NK-92 (cell line): ENCODE results near the gene EIF2B5.
"Not testable (repeated sequence)": the region's sequence is repeated elsewhere in the genome, so short reads cannot be mapped to it uniquely, and the experiment has no call there.

Source experiments
- DNase-seq: peaks from one replicate; lab custom pipeline; 2025; ENCODE audit not compliant: unreplicated experiment; lab: John Stamatoyannopoulos, UW

The EIF2B5 gene

GRCh38 chr3:184145751-184146270 is 10.7 kb downstream of the EIF2B5 start:
- no peak for DNase-seq

DNA sequence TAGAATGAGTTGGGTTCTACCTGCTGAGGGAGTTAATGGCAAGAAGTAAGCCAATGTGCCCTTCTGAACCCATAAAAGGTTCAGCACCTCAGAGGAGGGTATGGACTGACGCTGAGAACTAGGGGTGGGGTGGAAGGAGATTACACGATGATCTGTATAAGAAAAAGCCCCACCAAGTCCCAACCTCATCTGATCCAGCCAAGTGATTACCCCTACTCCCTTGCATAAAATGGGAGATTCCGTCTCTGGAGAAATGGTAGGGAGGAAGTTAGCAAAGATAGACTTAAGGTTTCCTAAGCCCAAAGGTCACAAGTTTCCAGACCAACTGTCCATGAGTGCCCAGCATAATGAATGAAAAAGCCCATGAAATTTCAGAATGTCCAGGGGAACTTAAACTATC is 12.9 kb downstream of the EIF2B5 start:
- no peak for DNase-seq

DNA sequence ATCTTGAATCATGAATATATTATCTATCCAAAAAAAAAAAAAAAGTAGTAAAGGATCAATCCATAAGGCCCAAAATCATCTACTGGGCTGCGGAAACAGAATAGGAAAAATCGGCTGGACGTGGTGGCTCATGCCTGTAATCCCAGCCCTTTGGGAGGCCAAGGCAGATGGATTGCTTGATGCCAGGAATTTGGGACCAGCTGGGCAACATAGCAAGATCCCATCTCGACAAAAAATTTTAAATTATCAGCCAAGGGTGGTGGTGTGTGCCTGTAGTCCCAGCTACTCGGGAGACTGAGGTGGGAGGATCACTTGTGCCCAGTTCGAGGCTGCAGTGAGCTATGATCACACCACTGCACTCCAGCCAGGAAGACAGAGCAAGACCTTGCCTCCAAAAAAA is 14.0 kb downstream of the EIF2B5 start:
- no peak for DNase-seq

DNA sequence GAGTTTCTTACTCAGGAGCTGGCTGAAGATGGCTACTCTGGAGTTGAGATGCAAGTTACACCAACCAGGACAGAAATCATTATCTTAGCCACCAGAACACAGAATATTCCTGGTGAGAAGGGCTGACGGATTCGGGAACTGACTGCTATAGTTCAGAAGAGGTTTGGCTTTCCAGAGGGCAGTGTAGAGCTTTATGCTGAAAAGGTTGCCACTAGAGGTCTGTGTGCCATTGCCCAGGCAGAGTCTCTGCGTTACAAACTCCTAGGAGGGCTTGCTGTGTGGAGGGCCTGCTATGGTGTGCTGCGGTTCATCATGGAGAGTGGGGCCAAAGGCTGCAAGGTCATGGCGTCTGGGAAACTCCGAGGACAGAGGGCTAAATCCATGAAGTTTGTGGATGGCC is 14.6 kb downstream of the EIF2B5 start:
- DNase-seq, result not testable (repeated sequence)

DNA sequence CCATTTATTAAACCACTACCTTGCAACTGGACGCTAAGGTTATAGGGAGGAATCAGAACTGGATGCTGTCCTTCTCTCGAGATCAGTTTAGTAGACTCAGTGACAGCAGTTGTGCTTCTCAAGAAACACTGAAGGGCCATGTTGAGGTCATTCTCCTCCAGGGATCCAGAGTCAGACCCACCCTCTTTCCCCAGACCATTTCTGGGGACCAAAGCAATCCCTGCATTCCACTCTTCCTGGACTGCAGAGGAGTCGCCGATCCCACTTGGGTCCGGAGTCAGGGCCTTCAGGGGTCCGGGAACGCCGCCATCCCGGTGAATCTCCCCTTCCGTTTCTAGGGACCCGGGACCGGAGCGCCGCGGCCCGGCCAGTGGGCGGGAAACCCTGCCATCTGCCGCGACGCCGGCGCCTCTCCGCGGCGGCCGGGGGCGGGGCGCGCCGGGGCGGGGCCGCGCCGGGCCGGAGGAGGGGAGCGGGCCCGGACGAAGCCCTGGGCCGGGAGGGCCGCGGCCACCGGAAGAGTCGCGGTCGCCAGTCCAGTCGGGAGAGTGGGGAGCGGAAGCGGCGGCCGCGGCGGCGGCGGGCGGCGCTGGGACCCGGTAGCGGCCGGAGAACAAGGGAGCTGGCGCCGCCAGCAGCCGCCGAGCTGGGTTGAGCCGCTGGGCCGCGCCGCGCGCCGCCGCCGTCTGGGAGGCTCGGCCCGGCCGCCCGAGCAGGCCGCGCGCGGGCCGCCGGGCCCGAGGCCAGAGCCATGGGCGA is 19.9 kb downstream of the EIF2B5 start, which contains the start of gene DVL3:
Gene DVL3, plus strand, starts transcription at position 493 of the 759 bp plus-strand sequence. Its CDS starts 259 bp downstream, at position 752.
- no peak for DNase-seq

- DNase-seq, result no peak
These were observed 20.7 kb downstream of the EIF2B5 start for GRCh38 chr3:184155644-184156521.

DNA sequence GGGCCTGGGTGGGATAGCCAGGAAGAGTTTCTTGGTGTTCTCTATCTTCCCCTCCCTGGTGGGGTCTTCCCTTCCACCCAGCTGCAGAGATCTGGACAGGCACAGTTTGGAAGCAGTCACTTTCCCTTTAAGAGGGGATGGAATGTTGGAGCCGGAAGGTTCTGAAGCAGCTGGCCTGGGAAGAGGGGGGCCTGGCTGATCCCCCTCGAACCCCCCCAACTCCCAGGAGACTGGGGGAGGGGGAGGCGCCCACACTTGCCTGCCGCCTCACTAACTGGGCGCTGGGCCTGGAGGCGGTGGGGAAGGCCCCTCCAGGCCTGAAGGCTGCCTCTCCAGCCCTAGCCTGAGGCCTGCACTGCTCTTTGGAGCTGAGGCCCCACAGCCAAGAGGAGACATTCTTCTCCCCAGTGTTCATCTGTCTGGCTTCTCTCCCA is 21.4 kb downstream of the EIF2B5 start:
- no peak for DNase-seq

- no peak for DNase-seq
These were observed 22.0 kb downstream of the EIF2B5 start for GRCh38 chr3:184157206-184157605.

GRCh38 chr3:184158404-184158803 is 23.2 kb downstream of the EIF2B5 start:
- no peak for DNase-seq

DNA sequence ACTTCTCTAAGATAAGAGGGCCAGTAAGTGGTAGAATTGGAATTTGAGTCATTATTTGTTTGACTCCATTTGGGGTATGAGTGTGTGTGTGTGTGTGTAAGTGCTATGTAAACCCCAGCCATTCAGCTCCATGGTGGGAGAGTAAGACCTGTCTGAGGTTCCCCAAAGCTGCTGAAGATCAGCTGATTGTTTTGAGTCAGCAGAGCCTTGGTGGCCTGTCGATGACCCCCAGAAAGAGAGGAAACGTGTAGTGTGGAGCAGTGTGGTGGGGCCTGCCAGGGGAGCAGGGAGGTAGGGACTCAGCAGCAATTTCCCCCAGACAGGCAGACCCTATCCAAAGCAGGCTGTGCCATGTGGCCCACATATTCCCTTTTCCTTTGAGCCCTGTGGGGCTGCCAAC is 25.3 kb downstream of the EIF2B5 start:
- DNase-seq, result no peak

DNA sequence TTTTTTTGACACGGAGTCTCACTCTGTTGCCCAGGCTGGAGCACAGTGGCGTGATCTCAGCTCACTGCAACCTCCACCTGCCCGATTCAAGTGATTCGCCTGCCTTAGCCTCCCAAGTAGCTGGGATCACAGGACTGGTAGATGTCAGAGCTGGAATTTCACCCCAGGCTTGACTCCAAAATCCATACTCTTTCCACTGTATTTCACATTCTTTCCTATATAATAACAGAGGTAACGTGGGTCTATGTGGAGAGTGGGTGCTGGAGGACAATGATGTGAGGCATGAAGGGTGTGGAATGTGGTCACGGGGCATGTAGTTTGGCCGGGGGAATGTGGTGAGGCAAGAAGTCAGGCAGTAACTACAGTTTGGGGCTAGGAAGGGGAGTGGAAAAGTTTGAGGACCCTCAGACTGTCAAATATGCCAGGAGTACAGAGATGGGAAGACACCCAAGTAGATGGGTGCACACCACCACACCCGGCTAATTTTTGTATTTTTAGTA is 27.5 kb downstream of the EIF2B5 start:
- DNase-seq, result not testable (repeated sequence)

DNA sequence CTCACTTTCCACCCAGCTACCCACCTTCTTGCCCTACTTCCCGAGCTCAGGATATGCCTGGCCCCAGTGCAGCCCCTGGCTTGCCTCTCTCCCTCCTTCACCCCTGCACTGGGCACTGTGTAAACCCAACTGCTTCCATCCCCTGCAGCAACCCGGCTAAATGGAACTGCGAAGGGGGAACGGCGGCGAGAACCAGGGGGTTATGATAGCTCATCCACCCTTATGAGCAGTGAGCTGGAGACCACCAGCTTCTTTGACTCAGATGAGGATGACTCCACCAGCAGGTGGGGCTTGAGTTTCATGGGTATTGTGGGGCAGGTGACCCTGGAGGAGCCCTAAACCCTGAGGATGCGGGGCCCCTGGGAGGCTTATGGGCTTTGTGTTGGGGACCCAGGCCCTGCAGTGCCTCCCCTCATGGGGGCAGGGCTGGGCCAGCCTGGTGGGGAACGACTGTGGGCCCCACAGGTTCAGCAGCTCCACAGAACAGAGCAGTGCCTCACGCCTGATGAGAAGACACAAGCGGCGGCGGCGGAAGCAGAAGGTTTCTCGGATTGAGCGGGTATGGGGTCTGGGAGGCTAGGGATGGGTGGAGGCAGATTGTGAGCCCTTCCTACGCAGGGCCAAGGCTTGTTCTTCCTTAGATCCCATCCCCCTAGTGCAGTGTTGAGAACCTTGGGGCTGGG is 29.6 kb downstream of the EIF2B5 start:
- DNase-seq, result no peak

- no peak for DNase-seq
These were observed 30.4 kb downstream of the EIF2B5 start for GRCh38 chr3:184165543-184165942.

DNA sequence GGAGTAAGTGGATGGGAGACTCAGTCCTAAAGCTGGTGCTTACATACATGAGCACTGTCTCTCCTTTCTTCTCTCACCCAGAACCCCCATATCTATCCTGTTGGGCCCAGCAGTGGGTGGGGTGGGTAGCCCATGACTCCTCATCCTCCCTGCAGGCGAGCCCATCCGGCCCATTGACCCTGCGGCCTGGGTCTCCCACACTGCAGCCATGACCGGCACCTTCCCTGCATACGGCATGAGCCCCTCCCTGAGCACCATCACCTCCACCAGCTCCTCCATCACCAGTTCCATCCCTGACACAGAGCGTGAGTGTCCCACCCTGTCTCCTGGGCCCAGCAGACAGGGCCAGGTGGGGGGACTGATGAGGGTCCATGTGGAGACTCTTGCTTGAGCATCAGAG is 31.5 kb downstream of the EIF2B5 start:
- DNase-seq, result no peak

- DNase-seq, result no peak
These were observed 32.6 kb downstream of the EIF2B5 start for GRCh38 chr3:184167786-184168185.

DNA sequence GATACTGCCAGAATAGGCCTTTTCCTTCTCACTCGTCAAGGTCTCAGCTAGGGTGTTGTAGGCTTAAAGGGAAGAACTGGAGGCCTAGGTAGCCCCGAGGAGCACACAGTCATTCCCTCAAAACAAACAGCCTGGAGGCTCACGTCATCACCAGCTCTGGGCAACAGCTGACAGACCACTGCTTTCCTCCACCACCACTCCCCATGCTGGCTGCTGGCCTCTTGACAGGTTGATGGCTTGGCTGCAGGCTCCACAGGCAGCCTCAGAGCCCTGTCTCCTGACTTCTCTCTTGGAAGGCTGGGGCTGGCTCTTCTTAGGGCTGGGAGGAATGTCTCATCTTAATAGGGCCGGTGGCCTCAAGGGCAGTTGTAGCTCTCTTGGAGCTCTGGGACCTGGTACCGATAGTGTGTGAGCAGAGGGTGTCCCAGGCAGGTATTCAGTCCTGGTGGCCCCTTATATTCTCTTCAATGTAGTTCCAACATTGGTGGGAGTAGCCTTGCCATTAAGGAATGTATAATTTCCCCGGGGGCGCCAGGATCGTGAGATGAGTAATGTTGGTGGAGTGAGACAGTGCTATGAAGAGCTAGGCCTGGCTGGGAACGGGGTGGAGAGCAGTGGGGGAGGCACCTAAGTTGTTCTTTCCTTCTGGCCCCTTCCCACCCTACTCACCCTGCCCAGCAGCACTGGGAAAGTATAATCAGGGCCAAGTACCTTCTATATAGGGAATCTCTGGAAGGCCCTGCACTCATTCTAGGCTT is 33.4 kb downstream of the EIF2B5 start:
- no peak for DNase-seq

DNA sequence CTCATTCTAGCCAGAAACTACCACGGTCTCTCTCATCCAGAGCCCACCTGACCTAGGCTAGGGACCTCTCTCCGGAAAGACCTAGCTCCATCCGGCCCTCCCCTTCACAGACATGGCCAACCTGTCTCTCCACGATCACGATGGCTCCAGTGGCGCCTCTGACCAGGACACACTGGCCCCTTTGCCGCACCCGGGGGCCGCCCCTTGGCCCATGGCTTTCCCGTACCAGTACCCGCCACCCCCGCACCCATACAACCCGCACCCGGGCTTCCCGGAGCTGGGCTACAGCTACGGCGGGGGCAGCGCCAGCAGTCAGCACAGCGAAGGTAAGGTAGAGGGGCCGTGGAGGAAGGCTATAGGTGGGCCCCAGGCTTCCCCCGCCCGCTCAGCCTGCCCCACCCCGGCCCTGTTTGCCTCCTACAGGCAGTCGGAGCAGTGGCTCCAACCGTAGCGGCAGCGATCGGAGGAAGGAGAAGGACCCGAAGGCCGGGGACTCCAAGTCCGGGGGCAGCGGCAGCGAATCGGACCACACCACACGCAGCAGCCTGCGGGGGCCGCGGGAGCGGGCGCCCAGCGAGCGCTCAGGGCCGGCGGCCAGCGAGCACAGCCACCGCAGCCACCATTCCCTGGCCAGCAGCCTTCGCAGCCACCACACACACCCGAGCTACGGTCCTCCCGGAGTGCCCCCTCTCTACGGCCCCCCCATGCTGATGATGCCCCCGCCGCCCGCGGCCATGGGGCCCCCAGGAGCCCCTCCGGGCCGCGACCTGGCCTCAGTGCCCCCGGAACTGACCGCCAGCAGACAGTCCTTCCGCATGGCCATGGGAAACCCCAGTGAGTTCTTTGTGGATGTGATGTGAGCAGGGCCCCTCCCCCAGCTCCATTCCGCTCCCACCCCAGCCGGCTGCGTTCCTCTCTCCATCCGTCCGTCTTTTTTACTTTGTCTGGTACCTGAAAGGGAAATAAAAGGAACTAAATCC is 35.0 kb downstream of the EIF2B5 start:
- DNase-seq, result no peak

GRCh38 chr3:184171562-184171961 is 36.4 kb downstream of the EIF2B5 start:
- DNase-seq, result no peak

- DNase-seq, result no peak
These were observed 37.7 kb downstream of the EIF2B5 start for GRCh38 chr3:184172681-184173373.
